KMS-11 (cell line): ENCODE results near the gene FBXO24.

ENCODE experiments used
- H2AFZ ChIP-seq: fragments of 200-600 bp; sonication (generic); 2 replicates; pipeline ENCODE4 v1.6.1; 2016; ENCODE audit warnings: antibody characterized with exemption, mixed run types, low read depth
- H3K27ac ChIP-seq: fragments of 200-600 bp; sonication (generic); 2 replicates; pipeline ENCODE4 v1.6.1; 2016; ENCODE audit warnings: mild to moderate bottlenecking, mixed run types
- H3K27me3 ChIP-seq: fragments of 200-600 bp; sonication (generic); 2 replicates; pipeline ENCODE4 v1.6.1; 2017; ENCODE audit warnings: mild to moderate bottlenecking, low read depth, mixed run types, moderate library complexity; ENCODE audit not compliant: insufficient read depth
- H3K36me3 ChIP-seq: fragments of 200-600 bp; sonication (generic); 2 replicates; pipeline ENCODE4 v1.6.1; 2017; ENCODE audit warnings: mild to moderate bottlenecking, mixed run types; ENCODE audit not compliant: insufficient read depth
- H3K4me1 ChIP-seq: fragments of 200-600 bp; sonication (generic); 2 replicates; pipeline ENCODE4 v1.6.1; 2016; ENCODE audit warnings: mild to moderate bottlenecking, low read depth, mixed run types; ENCODE audit not compliant: poor library complexity, severe bottlenecking
- H3K4me2 ChIP-seq: fragments of 200-600 bp; sonication (generic); 2 replicates; pipeline ENCODE4 v1.7.0; 2016; ENCODE audit warnings: mild to moderate bottlenecking, mixed run types
- H3K4me3 ChIP-seq: fragments of 200-600 bp; sonication (generic); IDR thresholded peaks from 2 replicates; pipeline ENCODE4 v1.6.1; 2017; ENCODE audit warnings: low read depth, low read length, mixed read lengths; ENCODE audit not compliant: insufficient read depth
- H3K79me2 ChIP-seq: fragments of 200-600 bp; sonication (generic); 2 replicates; pipeline ENCODE4 v1.6.1; 2016; ENCODE audit warnings: low read depth, mixed run types; ENCODE audit not compliant: insufficient read depth
- H3K9ac ChIP-seq: fragments of 200-600 bp; sonication (generic); 2 replicates; pipeline ENCODE4 v1.6.1; 2016; ENCODE audit warnings: mild to moderate bottlenecking, mixed run types
- H4K20me1 ChIP-seq: fragments of 200-600 bp; sonication (generic); 2 replicates; pipeline ENCODE4 v1.6.1; 2016; ENCODE audit warnings: mild to moderate bottlenecking, mixed run types; ENCODE audit not compliant: insufficient read depth
- TF ChIP-seq, protein P1 (sequence below): fragments of 200-600 bp; sonication (generic); conservative IDR thresholded peaks from 2 replicates; pipeline ENCODE4 v1.6.1; 2017; ENCODE audit warnings: low read depth, mild to moderate bottlenecking, antibody characterized with exemption, low read length, moderate library complexity, mixed read lengths

Gene FBXO24

DNA sequence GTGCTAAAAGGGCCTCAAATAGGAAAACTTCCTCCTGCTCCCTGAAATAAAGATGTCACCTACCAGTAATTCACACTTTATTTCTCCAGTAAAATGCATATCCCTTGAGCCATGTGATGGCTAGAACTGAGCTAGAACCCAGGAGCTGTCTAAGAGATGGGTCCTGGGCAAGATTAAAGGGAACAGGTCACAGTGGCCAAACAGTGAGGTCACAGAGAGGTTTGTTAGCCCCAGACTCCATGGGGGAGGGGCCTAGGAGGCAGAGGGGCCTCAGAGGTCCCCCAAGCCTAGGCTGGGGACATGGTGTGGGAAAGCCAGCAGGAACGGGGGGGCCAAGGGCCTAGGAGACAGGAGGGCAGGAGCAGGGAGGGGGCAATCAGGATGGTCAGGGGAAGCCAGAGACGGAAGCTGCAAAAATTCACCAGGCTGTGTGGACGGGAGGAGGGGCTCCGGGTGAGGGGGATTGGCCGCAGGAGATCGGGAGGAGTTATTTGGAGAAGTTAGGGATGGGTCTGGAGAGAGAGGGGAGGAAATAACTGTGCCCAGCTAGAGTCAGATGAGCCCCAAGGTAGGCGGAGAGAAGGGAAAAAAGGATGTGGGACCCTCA is 3.3 kb downstream of the FBXO24 start:
- Histone ChIP-seq H3K27ac (no peak overlapping the region), H3K4me3 (no peak overlapping the region), H3K27me3 (peaks cover 61% of the 10 kb centered on the region), H3K36me3 (no peaks in the 10 kb centered on the region), H2AFZ (no peak overlapping the region), H4K20me1 (no peaks in the 10 kb centered on the region), H3K79me2 (peaks cover 4% of the 10 kb centered on the region; the same call in 1 of the 2 replicates), H3K4me1 (peaks cover 9% of the 10 kb centered on the region), H3K4me2 (no peak overlapping the region), H3K9ac (no peak overlapping the region)
- TF ChIP-seq, protein P1, sequence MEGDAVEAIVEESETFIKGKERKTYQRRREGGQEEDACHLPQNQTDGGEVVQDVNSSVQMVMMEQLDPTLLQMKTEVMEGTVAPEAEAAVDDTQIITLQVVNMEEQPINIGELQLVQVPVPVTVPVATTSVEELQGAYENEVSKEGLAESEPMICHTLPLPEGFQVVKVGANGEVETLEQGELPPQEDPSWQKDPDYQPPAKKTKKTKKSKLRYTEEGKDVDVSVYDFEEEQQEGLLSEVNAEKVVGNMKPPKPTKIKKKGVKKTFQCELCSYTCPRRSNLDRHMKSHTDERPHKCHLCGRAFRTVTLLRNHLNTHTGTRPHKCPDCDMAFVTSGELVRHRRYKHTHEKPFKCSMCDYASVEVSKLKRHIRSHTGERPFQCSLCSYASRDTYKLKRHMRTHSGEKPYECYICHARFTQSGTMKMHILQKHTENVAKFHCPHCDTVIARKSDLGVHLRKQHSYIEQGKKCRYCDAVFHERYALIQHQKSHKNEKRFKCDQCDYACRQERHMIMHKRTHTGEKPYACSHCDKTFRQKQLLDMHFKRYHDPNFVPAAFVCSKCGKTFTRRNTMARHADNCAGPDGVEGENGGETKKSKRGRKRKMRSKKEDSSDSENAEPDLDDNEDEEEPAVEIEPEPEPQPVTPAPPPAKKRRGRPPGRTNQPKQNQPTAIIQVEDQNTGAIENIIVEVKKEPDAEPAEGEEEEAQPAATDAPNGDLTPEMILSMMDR, result no peak

DNA sequence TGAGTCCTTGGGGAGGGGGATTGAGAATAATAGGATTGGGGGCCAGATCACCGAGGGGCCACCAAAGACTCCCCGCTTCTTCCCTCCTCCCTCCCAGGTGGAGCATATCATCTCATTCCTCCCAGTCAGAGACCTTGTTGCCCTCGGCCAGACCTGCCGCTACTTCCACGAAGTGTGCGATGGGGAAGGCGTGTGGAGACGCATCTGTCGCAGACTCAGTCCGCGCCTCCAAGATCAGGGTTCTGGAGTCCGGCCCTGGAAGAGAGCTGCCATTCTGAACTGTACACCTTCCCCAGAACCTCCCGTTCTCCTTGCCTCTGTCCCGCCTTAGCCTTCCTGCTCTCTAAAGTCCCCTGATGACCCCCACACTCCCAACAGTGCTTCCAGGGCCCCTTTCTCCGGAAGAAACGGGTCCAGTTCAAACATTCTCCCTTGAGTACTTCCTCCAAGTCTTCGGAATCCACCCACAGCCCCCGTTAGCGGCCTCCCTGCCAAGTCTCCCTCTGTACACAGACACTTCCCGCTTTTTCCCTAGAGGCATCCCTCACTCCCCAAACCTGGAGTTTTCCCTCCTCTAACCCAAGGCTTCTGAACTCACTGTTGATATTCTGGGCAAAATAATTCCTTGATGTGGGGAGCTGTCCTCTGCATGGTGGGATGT is 4.1 kb downstream of the FBXO24 start:
- H4K20me1 ChIP-seq, result no peaks in the 10 kb centered on the region
- TF ChIP-seq, protein P1, result no peak
- no peaks in the 10 kb centered on the region for H3K36me3 ChIP-seq
- no peak overlapping the region for H3K4me2 ChIP-seq
- H3K9ac ChIP-seq, result no peak overlapping the region
- H3K4me1 ChIP-seq, result peaks cover 2% of the 10 kb centered on the region
- no peak overlapping the region for H3K27ac ChIP-seq
- H3K4me3 ChIP-seq, result no peak overlapping the region
- H3K79me2 ChIP-seq, result peaks cover 2% of the 10 kb centered on the region; the same call in 1 of the 2 replicates
- no peak overlapping the region for H2AFZ ChIP-seq
- H3K27me3 ChIP-seq, result peaks cover 69% of the 10 kb centered on the region

DNA sequence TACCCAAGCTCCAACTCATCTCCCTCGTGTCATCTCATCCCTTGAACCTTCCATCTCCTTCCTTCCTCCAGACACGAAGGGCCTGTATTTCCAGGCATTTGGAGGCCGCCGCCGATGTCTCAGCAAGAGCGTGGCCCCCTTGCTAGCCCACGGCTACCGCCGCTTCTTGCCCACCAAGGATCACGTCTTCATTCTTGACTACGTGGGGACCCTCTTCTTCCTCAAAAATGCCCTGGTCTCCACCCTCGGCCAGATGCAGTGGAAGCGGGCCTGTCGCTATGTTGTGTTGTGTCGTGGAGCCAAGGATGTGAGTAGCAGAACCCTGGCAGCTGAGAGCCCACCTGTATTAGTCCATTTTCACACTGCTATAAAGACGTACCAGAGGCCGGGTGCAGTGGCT is 5.5 kb downstream of the FBXO24 start:
- Histone ChIP-seq H3K27ac (no peak overlapping the region), H3K27me3 (peaks cover 79% of the 10 kb centered on the region), H3K9ac (no peak overlapping the region), H2AFZ (no peak overlapping the region), H4K20me1 (no peaks in the 10 kb centered on the region), H3K4me3 (no peak overlapping the region), H3K4me2 (no peak overlapping the region), H3K79me2 (no peaks in the 10 kb centered on the region), H3K4me1 (no peaks in the 10 kb centered on the region), H3K36me3 (no peaks in the 10 kb centered on the region)
- TF ChIP-seq, protein P1, result no peak

DNA sequence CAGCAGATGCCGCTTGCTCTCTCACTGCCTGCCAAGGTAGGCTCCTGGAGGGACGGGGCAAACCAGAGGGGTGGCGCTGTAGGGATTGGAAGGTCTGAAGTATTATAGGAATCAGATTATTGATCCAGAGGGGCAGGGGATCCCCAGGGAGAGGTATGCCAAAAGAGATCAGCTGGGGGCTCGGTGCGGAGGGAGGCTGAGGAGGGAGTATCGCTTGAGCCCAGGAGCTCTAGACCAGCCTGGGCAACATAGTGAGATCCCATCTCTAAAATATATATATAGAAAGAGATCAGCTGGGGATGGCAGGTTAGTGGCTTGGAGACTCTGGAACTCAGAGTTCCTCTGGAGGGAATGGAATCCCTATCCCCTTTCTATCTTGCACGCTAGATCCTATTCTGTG is 9.1 kb downstream of the FBXO24 start:
- H3K79me2 ChIP-seq, result no peaks in the 10 kb centered on the region
- peaks cover 72% of the 10 kb centered on the region; the same call in 1 of the 2 replicates for H3K27me3 ChIP-seq
- H3K4me2 ChIP-seq, result no peak overlapping the region
- H2AFZ ChIP-seq, result no peak overlapping the region
- no peaks in the 10 kb centered on the region for H3K4me1 ChIP-seq
- no peak overlapping the region for H3K27ac ChIP-seq
- no peaks in the 10 kb centered on the region for H3K36me3 ChIP-seq
- TF ChIP-seq, protein P1, result no peak
- H3K9ac ChIP-seq, result no peak overlapping the region
- H3K4me3 ChIP-seq, result no peak overlapping the region
- no peaks in the 10 kb centered on the region for H4K20me1 ChIP-seq
